IPS-NIHi11 (cell line): Measurements from ENCODE around the gene ADGRV1.

Experiments
- DNase-seq: peaks from one replicate; pipeline ENCODE4 v3.0.0; 2012; ENCODE audit warnings: mixed read lengths, low spot score

Gene ADGRV1

GRCh38 chr5:91171322-91171721 is 612.7 kb downstream of the ADGRV1 start:
- DNase-seq, result no peak

GRCh38 chr5:91174396-91174795 is 615.8 kb downstream of the ADGRV1 start:
- no peak for DNase-seq

- DNase-seq, result no peak
Measured at GRCh38 chr5:91175708-91176107, 617.1 kb downstream of the ADGRV1 start.

- DNase-seq, result no peak
Measured at GRCh38 chr5:91176288-91177016, 617.9 kb downstream of the ADGRV1 start.

GRCh38 chr5:91177085-91177484 is 618.5 kb downstream of the ADGRV1 start:
- DNase-seq, result no peak

- DNase-seq, result no peak
Measured at GRCh38 chr5:91177639-91178038, 619.0 kb downstream of the ADGRV1 start.

GRCh38 chr5:91178461-91178860 is 619.9 kb downstream of the ADGRV1 start:
- DNase-seq, result no peak

GRCh38 chr5:91179018-91179417 is 620.4 kb downstream of the ADGRV1 start:
- DNase-seq, result no peak

GRCh38 chr5:91180506-91180905 is 621.9 kb downstream of the ADGRV1 start:
- no peak for DNase-seq

- no peak for DNase-seq
Measured at GRCh38 chr5:91182763-91183162, 624.2 kb downstream of the ADGRV1 start.

- no peak for DNase-seq
Measured at GRCh38 chr5:91183743-91184142, 625.1 kb downstream of the ADGRV1 start.

GRCh38 chr5:91186101-91186500 is 627.5 kb downstream of the ADGRV1 start:
- DNase-seq, result no peak

- no peak for DNase-seq
Measured at GRCh38 chr5:91187032-91187431, 628.4 kb downstream of the ADGRV1 start.

GRCh38 chr5:91188755-91189154 is 630.2 kb downstream of the ADGRV1 start:
- DNase-seq, result no peak

GRCh38 chr5:91189480-91190313 is 631.1 kb downstream of the ADGRV1 start:
- DNase-seq, result no peak

- DNase-seq, result no peak
Measured at GRCh38 chr5:91190314-91190690, 631.7 kb downstream of the ADGRV1 start.

- DNase-seq, result no peak
Measured at GRCh38 chr5:91194824-91195381, 636.3 kb downstream of the ADGRV1 start.

GRCh38 chr5:91200692-91201091 is 642.1 kb downstream of the ADGRV1 start:
- DNase-seq, result no peak

GRCh38 chr5:91206103-91206502 is 647.5 kb downstream of the ADGRV1 start:
- DNase-seq, result no peak

- no peak for DNase-seq
Measured at GRCh38 chr5:91206734-91207133, 648.1 kb downstream of the ADGRV1 start.

GRCh38 chr5:91207248-91207647 is 648.7 kb downstream of the ADGRV1 start:
- DNase-seq, result no peak

GRCh38 chr5:91211997-91212713 is 653.6 kb downstream of the ADGRV1 start:
- no peak for DNase-seq

- no peak for DNase-seq
Measured at GRCh38 chr5:91212714-91213092, 654.1 kb downstream of the ADGRV1 start.
